ENCODE measurements around the gene CREBBP.

The CREBBP gene

GRCh38 chr16:3736116-3736515 is 144.4 kb downstream of the CREBBP start:
- Histone ChIP-seq H3K4me3 (ENCODE audit: low read depth, low read length, poor library complexity, severe bottlenecking) (no peak overlapping the region), H3K27me3 (ENCODE audit: insufficient read depth, low read length) (no peaks in the 10 kb centered on the region), H3K36me3 (ENCODE audit: insufficient read depth, low read length) (peaks cover 83% of the 10 kb centered on the region), H3F3A (ENCODE audit: insufficient read depth, low read length) (no peaks in the 10 kb centered on the region), H3K27ac (ENCODE audit: low read depth, low read length, poor library complexity, severe bottlenecking) (no peak overlapping the region), H3K4me1 (ENCODE audit: insufficient read depth, low read length, severe bottlenecking) (no peaks in the 10 kb centered on the region), H4K20me1 (ENCODE audit: insufficient read depth, low read length) (no peaks in the 10 kb centered on the region), H3K9me2 (ENCODE audit: low read depth, low read length) (no peaks in the 10 kb centered on the region), H2AFZ (ENCODE audit: low read length) (no peak overlapping the region), H3K9me3 (ENCODE audit: low read length) (no peaks in the 10 kb centered on the region), H3K9ac (ENCODE audit: low read length) (no peak overlapping the region), H3K79me2 (ENCODE audit: insufficient read depth, low read length) (no peaks in the 10 kb centered on the region), H3K4me2 (ENCODE audit: low read length) (no peak overlapping the region)
- TF ChIP-seq EZH2 (IDR thresholded peaks at IDR 0.05; ENCODE audit: borderline replicate concordance, low read length) (no peak), CTCF (IDR thresholded peaks at IDR 0.05; ENCODE audit: low read length) (no peak)

GRCh38 chr16:3735541-3735940 is 145.0 kb downstream of the CREBBP start:
- no peaks in the 10 kb centered on the region for H4K20me1 ChIP-seq (ENCODE audit: insufficient read depth, low read length)
- peaks cover 83% of the 10 kb centered on the region for H3K36me3 ChIP-seq (ENCODE audit: insufficient read depth, low read length)
- no peaks in the 10 kb centered on the region for H3F3A ChIP-seq (ENCODE audit: insufficient read depth, low read length)
- TF ChIP-seq EZH2 (IDR thresholded peaks at IDR 0.05; ENCODE audit: borderline replicate concordance, low read length) (no peak), CTCF (IDR thresholded peaks at IDR 0.05; ENCODE audit: low read length) (no peak)
- H3K27ac ChIP-seq (ENCODE audit: low read depth, low read length, poor library complexity, severe bottlenecking) = no peak overlapping the region
- H3K9ac ChIP-seq (ENCODE audit: low read length) = no peak overlapping the region
- H3K27me3 ChIP-seq (ENCODE audit: insufficient read depth, low read length) = no peaks in the 10 kb centered on the region
- no peaks in the 10 kb centered on the region for H3K9me2 ChIP-seq (ENCODE audit: low read depth, low read length)
- no peak overlapping the region for H3K4me3 ChIP-seq (ENCODE audit: low read depth, low read length, poor library complexity, severe bottlenecking)
- no peak overlapping the region for H3K4me2 ChIP-seq (ENCODE audit: low read length)
- H3K79me2 ChIP-seq (ENCODE audit: insufficient read depth, low read length) = no peaks in the 10 kb centered on the region
- no peaks in the 10 kb centered on the region for H3K4me1 ChIP-seq (ENCODE audit: insufficient read depth, low read length, severe bottlenecking)
- no peak overlapping the region for H2AFZ ChIP-seq (ENCODE audit: low read length)
- no peaks in the 10 kb centered on the region for H3K9me3 ChIP-seq (ENCODE audit: low read length)

- Histone ChIP-seq H3K9me2 (ENCODE audit: low read depth, low read length) (no peaks in the 10 kb centered on the region), H3K27me3 (ENCODE audit: insufficient read depth, low read length) (no peaks in the 10 kb centered on the region), H3K36me3 (ENCODE audit: insufficient read depth, low read length) (peaks cover 84% of the 10 kb centered on the region), H3K4me3 (ENCODE audit: low read depth, low read length, poor library complexity, severe bottlenecking) (no peak overlapping the region), H4K20me1 (ENCODE audit: insufficient read depth, low read length) (no peaks in the 10 kb centered on the region), H3K4me2 (ENCODE audit: low read length) (no peak overlapping the region), H3K9ac (ENCODE audit: low read length) (no peak overlapping the region), H3K9me3 (ENCODE audit: low read length) (no peaks in the 10 kb centered on the region), H3K4me1 (ENCODE audit: insufficient read depth, low read length, severe bottlenecking) (no peaks in the 10 kb centered on the region), H2AFZ (ENCODE audit: low read length) (no peak overlapping the region), H3F3A (ENCODE audit: insufficient read depth, low read length) (no peaks in the 10 kb centered on the region), H3K27ac (ENCODE audit: low read depth, low read length, poor library complexity, severe bottlenecking) (no peak overlapping the region), H3K79me2 (ENCODE audit: insufficient read depth, low read length) (no peaks in the 10 kb centered on the region)
- TF ChIP-seq EZH2 (IDR thresholded peaks at IDR 0.05; ENCODE audit: borderline replicate concordance, low read length) = no peak
Measured at GRCh38 chr16:3734758-3735221, 145.7 kb downstream of the CREBBP start.

GRCh38 chr16:3734084-3734757 is 146.3 kb downstream of the CREBBP start:
- Histone ChIP-seq H3K79me2 (ENCODE audit: insufficient read depth, low read length) (no peaks in the 10 kb centered on the region), H3K27ac (ENCODE audit: low read depth, low read length, poor library complexity, severe bottlenecking) (no peak overlapping the region), H3K4me3 (ENCODE audit: low read depth, low read length, poor library complexity, severe bottlenecking) (no peak overlapping the region), H3F3A (ENCODE audit: insufficient read depth, low read length) (no peaks in the 10 kb centered on the region), H2AFZ (ENCODE audit: low read length) (no peak overlapping the region), H3K9me3 (ENCODE audit: low read length) (no peaks in the 10 kb centered on the region), H3K9ac (ENCODE audit: low read length) (no peak overlapping the region), H3K4me1 (ENCODE audit: insufficient read depth, low read length, severe bottlenecking) (no peaks in the 10 kb centered on the region), H3K36me3 (ENCODE audit: insufficient read depth, low read length) (peaks cover 84% of the 10 kb centered on the region), H3K27me3 (ENCODE audit: insufficient read depth, low read length) (no peaks in the 10 kb centered on the region), H3K4me2 (ENCODE audit: low read length) (no peak overlapping the region), H4K20me1 (ENCODE audit: insufficient read depth, low read length) (no peaks in the 10 kb centered on the region), H3K9me2 (ENCODE audit: low read depth, low read length) (no peaks in the 10 kb centered on the region)
- TF ChIP-seq EZH2 (IDR thresholded peaks at IDR 0.05; ENCODE audit: borderline replicate concordance, low read length) = no peak
- no peak for TF ChIP-seq CTCF (IDR thresholded peaks at IDR 0.05; ENCODE audit: low read length)
